MM.1S (cell line): ENCODE data around the gene ADRB1.

Experiments used
- EZH2phosphoT487 ChIP-seq: fragments of 300-600 bp; sonication (generic); IDR thresholded peaks from 2 replicates; pipeline ENCODE4 v1.6.1; 2018; ENCODE audit warnings: antibody characterized with exemption, low read length
- TF ChIP-seq, protein P1 (sequence below): fragments of 300-600 bp; sonication (generic); IDR thresholded peaks from 2 replicates; pipeline ENCODE4 v1.5.1; 2016; ENCODE audit warnings: antibody characterized with exemption, low read length, mixed read lengths

- TF ChIP-seq, protein P1, sequence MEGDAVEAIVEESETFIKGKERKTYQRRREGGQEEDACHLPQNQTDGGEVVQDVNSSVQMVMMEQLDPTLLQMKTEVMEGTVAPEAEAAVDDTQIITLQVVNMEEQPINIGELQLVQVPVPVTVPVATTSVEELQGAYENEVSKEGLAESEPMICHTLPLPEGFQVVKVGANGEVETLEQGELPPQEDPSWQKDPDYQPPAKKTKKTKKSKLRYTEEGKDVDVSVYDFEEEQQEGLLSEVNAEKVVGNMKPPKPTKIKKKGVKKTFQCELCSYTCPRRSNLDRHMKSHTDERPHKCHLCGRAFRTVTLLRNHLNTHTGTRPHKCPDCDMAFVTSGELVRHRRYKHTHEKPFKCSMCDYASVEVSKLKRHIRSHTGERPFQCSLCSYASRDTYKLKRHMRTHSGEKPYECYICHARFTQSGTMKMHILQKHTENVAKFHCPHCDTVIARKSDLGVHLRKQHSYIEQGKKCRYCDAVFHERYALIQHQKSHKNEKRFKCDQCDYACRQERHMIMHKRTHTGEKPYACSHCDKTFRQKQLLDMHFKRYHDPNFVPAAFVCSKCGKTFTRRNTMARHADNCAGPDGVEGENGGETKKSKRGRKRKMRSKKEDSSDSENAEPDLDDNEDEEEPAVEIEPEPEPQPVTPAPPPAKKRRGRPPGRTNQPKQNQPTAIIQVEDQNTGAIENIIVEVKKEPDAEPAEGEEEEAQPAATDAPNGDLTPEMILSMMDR: no peak
- TF ChIP-seq EZH2phosphoT487: no peak
Observed at GRCh38 chr10:114075093-114075492, 31.4 kb downstream of the ADRB1 start.
